WTC11 (cell line): ENCODE data around the gene GALNTL6. TPM values are rescaled to one million over a fixed set of nuclear protein-coding genes. Genes with fewer than 3 reads are reported as not detected.

ENCODE experiments used
- ATAC-seq: fragments of 200-7000 bp; cut with Tn5 transposase; 2 replicates; pipeline ENCODE4 v1.10.0; 2021; ENCODE audit warnings: mild to moderate bottlenecking, moderate library complexity
- CTCF ChIA-PET: fragments of 300-600 bp; sonication (Branson Sonifier 250); formaldehyde crosslinking; loops from one replicate; lab custom pipeline; 2021; ENCODE audit warnings: antibody characterized with exemption; lab: Charles Lee
- POLR2A ChIA-PET: fragments of 350-600 bp; sonication (Branson Sonifier 250); formaldehyde crosslinking; loops from one replicate; lab custom pipeline; 2021; ENCODE audit warnings: antibody characterized with exemption; lab: Charles Lee
- DNase-seq: peaks from one replicate; pipeline ENCODE4 v3.0.0; 2021; ENCODE audit warnings: low spot score
- H3K27ac Mint-ChIP-seq: 2 replicates; pipeline ENCODE4 v1.8.0; 2021; ENCODE audit warnings: mixed read lengths
- H3K27me3 Mint-ChIP-seq: 2 replicates; pipeline ENCODE4 v1.8.0; 2021; ENCODE audit warnings: low read depth, mild to moderate bottlenecking, moderate library complexity, mixed read lengths
- H3K36me3 Mint-ChIP-seq: 2 replicates; pipeline ENCODE4 v1.8.0; 2021; ENCODE audit warnings: mixed read lengths
- H3K4me1 Mint-ChIP-seq: 2 replicates; pipeline ENCODE4 v1.8.0; 2022; ENCODE audit warnings: mixed read lengths
- H3K4me3 Mint-ChIP-seq: 2 replicates; pipeline ENCODE4 v1.8.0; 2021; ENCODE audit warnings: mild to moderate bottlenecking, moderate library complexity, mixed read lengths
- H3K9me3 Mint-ChIP-seq: 2 replicates; pipeline ENCODE4 v1.8.0; 2021; ENCODE audit warnings: mixed read lengths
- AFF4 ChIP-seq: sonication (generic); formaldehyde crosslinking; IDR thresholded peaks from 2 replicates; pipeline ENCODE4 v1.8.1; 2023; ENCODE audit warnings: mild to moderate bottlenecking, missing genetic modification reagents, borderline replicate concordance
- CBFB ChIP-seq: sonication (generic); formaldehyde crosslinking; IDR thresholded peaks from 2 replicates; pipeline ENCODE4 v1.8.1; 2022; ENCODE audit warnings: mild to moderate bottlenecking, low read depth, missing genetic modification reagents
- CREM ChIP-seq: sonication (generic); formaldehyde crosslinking; IDR thresholded peaks from 2 replicates; pipeline ENCODE4 v1.8.1; 2022; ENCODE audit warnings: mild to moderate bottlenecking, missing genetic modification reagents, moderate library complexity
- E2F4 ChIP-seq: sonication (generic); formaldehyde crosslinking; IDR thresholded peaks from 2 replicates; pipeline ENCODE4 v1.8.1; 2022; ENCODE audit warnings: low read depth, mild to moderate bottlenecking, moderate library complexity, missing genetic modification reagents, borderline replicate concordance
- ETV6 ChIP-seq: sonication (generic); formaldehyde crosslinking; IDR thresholded peaks from 2 replicates; pipeline ENCODE4 v1.8.1; 2022; ENCODE audit warnings: mild to moderate bottlenecking, missing genetic modification reagents
- FOXJ3 ChIP-seq: sonication (generic); formaldehyde crosslinking; IDR thresholded peaks from 2 replicates; pipeline ENCODE4 v1.9.0; 2021; ENCODE audit warnings: missing genetic modification reagents, mild to moderate bottlenecking, borderline replicate concordance
- FOXK1 ChIP-seq: sonication (generic); formaldehyde crosslinking; IDR thresholded peaks from 2 replicates; pipeline ENCODE4 v1.8.0; 2022; ENCODE audit warnings: mild to moderate bottlenecking, moderate library complexity, missing genetic modification reagents
- GABPB1 ChIP-seq: sonication (generic); formaldehyde crosslinking; IDR thresholded peaks from 2 replicates; pipeline ENCODE4 v1.8.1; 2023; ENCODE audit warnings: mild to moderate bottlenecking, missing genetic modification reagents
- JAZF1 ChIP-seq: fragments of 250-450 bp; sonication (Bioruptor Pico); IDR thresholded peaks from 2 replicates; pipeline ENCODE4 v1.9.0; 2021; ENCODE audit warnings: moderate library complexity, mild to moderate bottlenecking, inconsistent platforms
- NFATC4 ChIP-seq: fragments of 250-450 bp; sonication (Bioruptor Pico); IDR thresholded peaks from 2 replicates; pipeline ENCODE4 v1.9.0; 2021; ENCODE audit warnings: mild to moderate bottlenecking
- NR2C2 ChIP-seq: sonication (generic); formaldehyde crosslinking; IDR thresholded peaks from 2 replicates; pipeline ENCODE4 v1.8.0; 2022; ENCODE audit warnings: mild to moderate bottlenecking, missing genetic modification reagents
- PRRX2 ChIP-seq: fragments of 250-450 bp; sonication (Bioruptor Pico); IDR thresholded peaks from 2 replicates; pipeline ENCODE4 v1.8.0; 2021; ENCODE audit warnings: mild to moderate bottlenecking
- ZNF138 ChIP-seq: sonication (generic); formaldehyde crosslinking; conservative IDR thresholded peaks from 2 replicates; pipeline ENCODE4 v1.8.1; 2022; ENCODE audit warnings: mild to moderate bottlenecking, moderate library complexity, missing genetic modification reagents
- ZNF219 ChIP-seq: sonication (generic); formaldehyde crosslinking; IDR thresholded peaks from 2 replicates; pipeline ENCODE4 v1.8.0; 2023; ENCODE audit warnings: missing genetic modification reagents, mild to moderate bottlenecking, borderline replicate concordance
- ZNF232 ChIP-seq: sonication (generic); formaldehyde crosslinking; IDR thresholded peaks from 2 replicates; pipeline ENCODE4 v1.8.0; 2022; ENCODE audit warnings: mild to moderate bottlenecking, missing genetic modification reagents
- ZNF317 ChIP-seq: sonication (generic); formaldehyde crosslinking; IDR thresholded peaks from 2 replicates; pipeline ENCODE4 v1.8.1; 2023; ENCODE audit warnings: low read depth, mild to moderate bottlenecking, moderate library complexity, missing genetic modification reagents, borderline replicate concordance
- ZSCAN18 ChIP-seq: fragments of 250-450 bp; sonication (Bioruptor Pico); IDR thresholded peaks from 2 replicates; pipeline ENCODE4 v2.1.2; 2022; ENCODE audit warnings: mild to moderate bottlenecking, moderate library complexity
- total RNA-seq: library from RNA; stranded (reverse); gene quantifications from 3 replicates; pipeline ENCODE4 v1.2.3, GENCODE V29; 2021

The GALNTL6 gene
- total RNA-seq, 1 experiment from 2014 or later, result 0.24 TPM

GRCh38 chr4:172344308-172344938 is 531.2 kb downstream of the GALNTL6 start:
- no peaks in the 10 kb centered on the region for H3K36me3 Mint-ChIP-seq
- no peak overlapping the region for H3K27ac Mint-ChIP-seq
- no peaks in the 10 kb centered on the region for H3K27me3 Mint-ChIP-seq
- ChIA-PET POLR2A (no interaction called here), CTCF (no interaction called here)
- DNase-seq (no peak), ATAC-seq (no peak)
- TF ChIP-seq ZSCAN18 (CRISPR knock-in tag) (no peak), GABPB1 (no peak), NR2C2 (CRISPR knock-in tag) (no peak), ZNF232 (CRISPR knock-in tag) (no peak), ZNF219 (no peak), CREM (no peak)
- peaks cover 3% of the 10 kb centered on the region; the same call in 1 of the 2 replicates for H3K9me3 Mint-ChIP-seq
- no peak overlapping the region for H3K4me3 Mint-ChIP-seq
- peaks cover 9% of the 10 kb centered on the region for H3K4me1 Mint-ChIP-seq

GRCh38 chr4:172348426-172348825 is 535.2 kb downstream of the GALNTL6 start:
- Mint-ChIP-seq H3K4me1 (peaks cover 17% of the 10 kb centered on the region), H3K9me3 (no peaks in the 10 kb centered on the region), H3K36me3 (no peaks in the 10 kb centered on the region), H3K27ac (no peak overlapping the region)
- ChIA-PET POLR2A (no interaction called here), CTCF (no interaction called here)
- TF ChIP-seq JAZF1, result no peak
- no peak for TF ChIP-seq ZNF232 (CRISPR knock-in tag)
- TF ChIP-seq AFF4, result no peak
- TF ChIP-seq ZSCAN18 (CRISPR knock-in tag), result no peak
- TF ChIP-seq ETV6, result no peak
- no peak for TF ChIP-seq NFATC4 (CRISPR knock-in tag)
- no peak for TF ChIP-seq ZNF138
- TF ChIP-seq FOXK1 (CRISPR knock-in tag), result no peak
- TF ChIP-seq CBFB, result no peak
- no peak for TF ChIP-seq E2F4 (CRISPR knock-in tag)
- no peak for TF ChIP-seq PRRX2 (CRISPR knock-in tag)
- TF ChIP-seq FOXJ3 (CRISPR knock-in tag), result no peak
- TF ChIP-seq ZNF317, result no peak
- TF ChIP-seq, all 79 proteins: peak for 0
- DNase-seq (no peak), ATAC-seq (no peak)
- no peak overlapping the region for H3K4me3 Mint-ChIP-seq
- no peaks in the 10 kb centered on the region for H3K27me3 Mint-ChIP-seq
